Measurements from ENCODE around the gene PTPRN2.
"Not testable (repeated sequence)": the region's sequence is repeated elsewhere in the genome, so short reads cannot be mapped to it uniquely, and the experiment has no call there.

Gene PTPRN2

GRCh38 chr7:157709531-157710251 lies 877.9 kb downstream of the PTPRN2 start:
- DNase-seq (ENCODE audit: low spot score): no peak

GRCh38 chr7:157708919-157709295 lies 878.7 kb downstream of the PTPRN2 start:
- no peak for DNase-seq (ENCODE audit: low spot score)

- DNase-seq (ENCODE audit: low spot score): no peak
Measured at GRCh38 chr7:157707983-157708918, 879.4 kb downstream of the PTPRN2 start.

- no peak for DNase-seq (ENCODE audit: low spot score)
Measured at GRCh38 chr7:157704365-157704764, 883.3 kb downstream of the PTPRN2 start.

GRCh38 chr7:157703534-157704195 lies 884.0 kb downstream of the PTPRN2 start:
- DNase-seq (ENCODE audit: low spot score): no peak

GRCh38 chr7:157703131-157703530 lies 884.5 kb downstream of the PTPRN2 start:
- no peak for DNase-seq (ENCODE audit: low spot score)

- no peak for DNase-seq (ENCODE audit: low spot score)
Measured at GRCh38 chr7:157702311-157703023, 885.2 kb downstream of the PTPRN2 start.

GRCh38 chr7:157701395-157702180 lies 886.0 kb downstream of the PTPRN2 start:
- DNase-seq (ENCODE audit: low spot score): not testable (repeated sequence)

- no peak for DNase-seq (ENCODE audit: low spot score)
Measured at GRCh38 chr7:157700231-157701005, 887.2 kb downstream of the PTPRN2 start.

- DNase-seq (ENCODE audit: low spot score): no peak
Measured at GRCh38 chr7:157699357-157700013, 888.1 kb downstream of the PTPRN2 start.

GRCh38 chr7:157697287-157697686 lies 890.3 kb downstream of the PTPRN2 start:
- DNase-seq (ENCODE audit: low spot score): not testable (repeated sequence)

- not testable (repeated sequence) for DNase-seq (ENCODE audit: low spot score)
Measured at GRCh38 chr7:157695609-157696008, 892.0 kb downstream of the PTPRN2 start.

- DNase-seq (ENCODE audit: low spot score): no peak
Measured at GRCh38 chr7:157694376-157694665, 893.3 kb downstream of the PTPRN2 start.

- DNase-seq (ENCODE audit: low spot score): no peak
Measured at GRCh38 chr7:157693521-157694375, 893.9 kb downstream of the PTPRN2 start.

GRCh38 chr7:157693071-157693520 lies 894.5 kb downstream of the PTPRN2 start:
- no peak for DNase-seq (ENCODE audit: low spot score)

GRCh38 chr7:157692460-157693011 lies 895.1 kb downstream of the PTPRN2 start:
- DNase-seq (ENCODE audit: low spot score): no peak

- no peak for DNase-seq (ENCODE audit: low spot score)
Measured at GRCh38 chr7:157691586-157692459, 895.8 kb downstream of the PTPRN2 start.

Measured in hematopoietic multipotent progenitor cell treated with erythropoietin and hydrocortisone succinate and interleukin-3 and kit ligand, for 15 days (in vitro differentiated cells).